GM12892 (cell line): Measurements from ENCODE around the gene LARGE1.

Experiments
- POLR2A ChIP-seq: IDR thresholded peaks from 2 replicates; pipeline ENCODE4 v1.6.1; 2011; ENCODE audit warnings: low read depth, low read length, control low read depth
- POLR2AphosphoS5 ChIP-seq: IDR thresholded peaks from 2 replicates; pipeline ENCODE4 v1.6.1; 2011; ENCODE audit warnings: low read depth, low read length, control low read depth
- TAF1 ChIP-seq: IDR thresholded peaks from 2 replicates; pipeline ENCODE4 v1.6.1; 2011; ENCODE audit warnings: low read depth, mild to moderate bottlenecking, control low read depth, low read length, borderline replicate concordance

DNA sequence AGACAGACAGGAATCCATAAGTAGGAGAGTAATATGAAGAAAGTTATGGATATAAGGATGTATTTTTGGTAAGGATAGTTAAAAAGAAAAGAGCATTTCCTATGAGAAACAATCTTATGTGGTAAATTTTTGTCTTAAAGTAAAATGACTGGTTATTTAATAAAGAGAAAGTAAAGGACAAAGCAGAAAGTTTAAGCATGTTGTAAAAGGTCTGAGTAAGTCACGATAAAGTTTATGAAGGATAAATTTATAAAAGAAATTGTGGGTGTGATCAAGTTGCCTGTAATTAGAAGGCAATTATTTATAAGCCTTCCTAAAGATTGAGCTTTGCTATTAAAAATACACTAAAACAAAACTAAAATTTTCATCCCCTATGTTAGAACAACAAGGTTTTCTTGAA lies 547.4 kb downstream of the LARGE1 start:
- TF ChIP-seq POLR2A (no peak), TAF1 (no peak), POLR2AphosphoS5 (no peak)
